ENCODE results near the gene MKNK1. TPM values are rescaled to one million over a fixed set of nuclear protein-coding genes. Genes with fewer than 3 reads are reported as not detected.

Gene MKNK1
- total RNA-seq, 2 donors from 2014 or later, result 19.9 to 28.5 TPM

DNA sequence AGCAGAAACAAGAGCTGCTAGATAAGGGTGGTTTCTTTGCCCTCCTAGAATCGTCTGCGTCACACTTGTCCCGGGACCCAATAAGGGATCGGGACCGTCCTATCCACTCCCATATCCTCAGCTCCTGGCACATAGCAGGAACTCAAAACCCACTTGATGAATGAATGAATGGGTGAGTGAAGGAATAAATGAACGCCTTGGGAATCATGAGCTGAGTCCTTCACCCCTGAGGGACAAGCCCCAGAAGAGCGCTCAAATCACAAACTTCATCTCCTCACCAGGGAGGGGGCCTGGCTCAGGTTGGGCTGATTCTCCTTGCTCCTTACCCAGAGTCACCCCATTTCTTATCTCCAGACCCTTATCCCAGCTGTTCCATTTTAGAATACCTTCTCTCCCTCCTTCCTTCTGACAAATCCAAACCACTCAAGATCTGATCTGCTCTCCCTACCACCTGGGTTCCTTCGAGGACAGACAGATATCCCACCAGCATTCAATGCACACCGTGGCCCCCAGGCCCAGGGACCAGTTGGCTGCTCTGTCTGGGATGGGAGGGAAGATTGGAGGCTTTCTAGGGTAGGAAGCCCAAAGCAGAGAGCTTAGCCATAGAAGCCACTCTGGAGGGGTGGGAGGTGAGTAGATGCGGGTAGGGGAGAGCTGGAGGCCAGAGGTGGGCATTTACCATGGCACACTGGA is 13.2 kb upstream of the MKNK1 start:
- H3K27me3 ChIP-seq (ENCODE audit: control insufficient read depth, insufficient read depth, low read length, poor library complexity, severe bottlenecking), result peaks cover 36% of the 10 kb centered on the region
- peaks cover 7% of the 10 kb centered on the region for H3K4me1 ChIP-seq (ENCODE audit: control insufficient read depth, insufficient read depth, low read length)
- Mint-ChIP-seq H3K4me3 (peak overlapping the region; percentile 69), H3K9me3 (no peaks in the 10 kb centered on the region), H3K36me3 (ENCODE audit: low read depth) (no peaks in the 10 kb centered on the region), H3K27me3 (ENCODE audit: insufficient read depth) (peaks cover 49% of the 10 kb centered on the region), H3K27ac (no peak overlapping the region), H3K4me1 (peaks cover 15% of the 10 kb centered on the region)
- no peak overlapping the region for H3K9ac ChIP-seq (ENCODE audit: extremely low read depth, low read length, poor library complexity, severe bottlenecking)
- WGBS, 2 experiments (ENCODE audit: insufficient coverage in 1 of 2, insufficient read length in 1 of 2), result 63 to 72% methylated on average over 4 to 10 of the region's 10 CpGs
- H3K36me3 ChIP-seq (ENCODE audit: control insufficient read depth, insufficient read depth, low read length), result no peaks in the 10 kb centered on the region
- no peak for DNase-seq
- no peaks in the 10 kb centered on the region for H3K9me3 ChIP-seq (ENCODE audit: control insufficient read depth, low read length)
- TF ChIP-seq, protein P1, sequence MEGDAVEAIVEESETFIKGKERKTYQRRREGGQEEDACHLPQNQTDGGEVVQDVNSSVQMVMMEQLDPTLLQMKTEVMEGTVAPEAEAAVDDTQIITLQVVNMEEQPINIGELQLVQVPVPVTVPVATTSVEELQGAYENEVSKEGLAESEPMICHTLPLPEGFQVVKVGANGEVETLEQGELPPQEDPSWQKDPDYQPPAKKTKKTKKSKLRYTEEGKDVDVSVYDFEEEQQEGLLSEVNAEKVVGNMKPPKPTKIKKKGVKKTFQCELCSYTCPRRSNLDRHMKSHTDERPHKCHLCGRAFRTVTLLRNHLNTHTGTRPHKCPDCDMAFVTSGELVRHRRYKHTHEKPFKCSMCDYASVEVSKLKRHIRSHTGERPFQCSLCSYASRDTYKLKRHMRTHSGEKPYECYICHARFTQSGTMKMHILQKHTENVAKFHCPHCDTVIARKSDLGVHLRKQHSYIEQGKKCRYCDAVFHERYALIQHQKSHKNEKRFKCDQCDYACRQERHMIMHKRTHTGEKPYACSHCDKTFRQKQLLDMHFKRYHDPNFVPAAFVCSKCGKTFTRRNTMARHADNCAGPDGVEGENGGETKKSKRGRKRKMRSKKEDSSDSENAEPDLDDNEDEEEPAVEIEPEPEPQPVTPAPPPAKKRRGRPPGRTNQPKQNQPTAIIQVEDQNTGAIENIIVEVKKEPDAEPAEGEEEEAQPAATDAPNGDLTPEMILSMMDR (conservative IDR thresholded peaks at IDR 0.05), result no peak
- peak overlapping the region; percentile 77 for H3K4me3 ChIP-seq (ENCODE audit: low read length)
- H3K27ac ChIP-seq (ENCODE audit: low read depth, low read length), result no peak overlapping the region

DNA sequence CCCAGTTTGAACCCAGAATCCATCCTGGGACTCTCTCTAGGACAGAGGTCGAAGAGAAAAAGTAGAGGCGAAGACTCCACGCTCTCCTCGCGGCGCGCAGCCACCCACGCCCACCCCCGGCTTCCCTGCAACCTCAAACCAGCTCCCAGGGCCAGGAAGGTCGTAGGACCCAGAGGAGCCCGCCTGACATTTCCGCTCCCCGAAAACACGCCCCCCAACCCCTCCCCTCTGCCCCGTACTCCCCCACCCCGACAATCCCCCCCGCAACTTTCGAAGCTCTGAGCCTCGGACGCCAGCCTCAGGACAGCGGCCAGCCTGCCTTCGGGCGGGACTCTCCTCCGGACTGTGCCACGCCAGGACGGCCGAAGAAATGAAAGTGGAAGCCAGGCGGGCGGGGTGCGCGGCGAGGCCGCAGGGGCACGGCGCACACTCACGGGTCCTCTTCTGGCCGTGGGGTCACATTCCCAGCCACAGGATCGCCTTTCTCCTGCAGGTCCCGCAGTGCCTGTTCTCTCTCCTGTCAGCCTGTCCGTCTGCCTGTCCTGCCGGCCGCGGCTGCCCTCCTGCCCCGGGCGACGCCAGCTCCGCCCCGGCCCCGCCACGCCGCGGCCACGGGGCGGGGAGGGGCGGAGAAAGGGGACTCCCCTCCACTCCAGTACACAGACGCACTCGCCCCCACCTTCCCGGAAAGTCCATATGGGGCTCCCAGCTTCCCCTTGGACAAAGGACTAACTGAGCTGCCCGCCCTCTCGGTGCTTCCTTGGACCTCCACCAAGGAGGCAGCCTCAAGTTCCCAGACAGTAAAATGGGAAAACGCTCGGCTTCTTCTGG is 12.4 kb upstream of the MKNK1 start, which contains the start of gene MOB3C:
MOB3C (minus strand) TSS at position 535 of the 831 bp plus-strand sequence. CDS start 3,490 bp downstream, outside the sequence.
- no peak within 1 kb of the TSS for H3K9ac ChIP-seq (ENCODE audit: extremely low read depth, low read length, poor library complexity, severe bottlenecking)
- peak within 1 kb of the TSS; percentile 77 for H3K4me3 ChIP-seq (ENCODE audit: low read length)
- Mint-ChIP-seq H3K4me1 (peaks cover 18% of the 10 kb centered on the region), H3K27ac (no peak within 1 kb of the TSS), H3K9me3 (no peaks in the 10 kb centered on the region), H3K4me3 (peak within 1 kb of the TSS; percentile 69), H3K27me3 (ENCODE audit: insufficient read depth) (peaks cover 49% of the 10 kb centered on the region), H3K36me3 (ENCODE audit: low read depth) (no peaks in the 10 kb centered on the region)
- TF ChIP-seq, protein P1 (conservative IDR thresholded peaks at IDR 0.05), result no peak
- peaks cover 7% of the 10 kb centered on the region for H3K4me1 ChIP-seq (ENCODE audit: control insufficient read depth, insufficient read depth, low read length)
- DNase-seq, result peak; percentile 82
- H3K27ac ChIP-seq (ENCODE audit: low read depth, low read length), result no peak within 1 kb of the TSS
- 8 to 9% methylated on average over 15 to 61 of the region's 62 CpGs for WGBS, 2 experiments (ENCODE audit: insufficient coverage in 1 of 2, insufficient read length in 1 of 2)
- no peaks in the 10 kb centered on the region for H3K36me3 ChIP-seq (ENCODE audit: control insufficient read depth, insufficient read depth, low read length)
- H3K27me3 ChIP-seq (ENCODE audit: control insufficient read depth, insufficient read depth, low read length, poor library complexity, severe bottlenecking), result peaks cover 36% of the 10 kb centered on the region
- H3K9me3 ChIP-seq (ENCODE audit: control insufficient read depth, low read length), result no peaks in the 10 kb centered on the region

DNA sequence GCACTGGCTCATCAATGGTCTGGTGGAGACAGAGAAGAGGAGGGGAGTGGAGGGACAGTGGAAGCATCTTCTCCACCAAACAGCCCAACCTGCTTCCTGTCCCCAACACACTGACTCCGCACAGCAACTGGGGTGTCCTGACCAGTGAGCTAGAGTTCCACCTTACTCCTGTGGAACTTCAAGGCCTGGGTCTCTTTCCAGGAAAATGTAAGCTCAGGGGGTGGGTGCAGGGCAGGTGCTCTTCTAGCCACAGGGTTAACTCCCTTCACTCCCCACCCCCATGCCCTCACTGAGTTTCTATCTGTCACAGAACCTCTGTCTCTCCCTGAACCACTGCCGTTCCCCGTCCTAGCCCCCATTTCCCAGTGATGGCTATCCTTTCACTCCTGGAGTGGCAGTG is 11.7 kb upstream of the MKNK1 start:
- H3K4me1 Mint-ChIP-seq, result peaks cover 26% of the 10 kb centered on the region
- H3K27ac Mint-ChIP-seq, result no peak overlapping the region
- peak; percentile 46 for DNase-seq
- no peaks in the 10 kb centered on the region for H3K36me3 Mint-ChIP-seq (ENCODE audit: low read depth)
- Histone ChIP-seq H3K9me3 (ENCODE audit: control insufficient read depth, low read length) (no peaks in the 10 kb centered on the region), H3K36me3 (ENCODE audit: control insufficient read depth, insufficient read depth, low read length) (no peaks in the 10 kb centered on the region), H3K27me3 (ENCODE audit: control insufficient read depth, insufficient read depth, low read length, poor library complexity, severe bottlenecking) (peaks cover 36% of the 10 kb centered on the region), H3K27ac (ENCODE audit: low read depth, low read length) (no peak overlapping the region), H3K9ac (ENCODE audit: extremely low read depth, low read length, poor library complexity, severe bottlenecking) (no peak overlapping the region), H3K4me1 (ENCODE audit: control insufficient read depth, insufficient read depth, low read length) (peaks cover 7% of the 10 kb centered on the region), H3K4me3 (ENCODE audit: low read length) (no peak overlapping the region)
- TF ChIP-seq, protein P1 (conservative IDR thresholded peaks at IDR 0.05), result no peak
- peaks cover 48% of the 10 kb centered on the region for H3K27me3 Mint-ChIP-seq (ENCODE audit: insufficient read depth)
- 89 to 93% methylated on average over 2 to 3 of the region's 3 CpGs for WGBS, 2 experiments (ENCODE audit: insufficient coverage in 1 of 2, insufficient read length in 1 of 2)
- H3K4me3 Mint-ChIP-seq, result peak overlapping the region; percentile 69
- H3K9me3 Mint-ChIP-seq, result no peaks in the 10 kb centered on the region
